Amygdala (tissue), 56 donors: Measurements from ENCODE around the gene EXT2.

Source experiments
- DNase-seq, 56 donors: peaks; one replicate each; lab custom pipeline; 2025; lab: John Stamatoyannopoulos, UW

Gene EXT2

GRCh38 chr11:44128729-44129128 lies 33.3 kb downstream of the EXT2 start:
- DNase-seq: no peak

GRCh38 chr11:44130751-44131150 lies 35.3 kb downstream of the EXT2 start:
- DNase-seq: peak in 3 of 56 donors; percentile 0 to 3 (median 2)

- DNase-seq: peak in 2 of 56 donors; percentile 13 to 29
Observed at GRCh38 chr11:44133335-44133946, 38.0 kb downstream of the EXT2 start.

DNA sequence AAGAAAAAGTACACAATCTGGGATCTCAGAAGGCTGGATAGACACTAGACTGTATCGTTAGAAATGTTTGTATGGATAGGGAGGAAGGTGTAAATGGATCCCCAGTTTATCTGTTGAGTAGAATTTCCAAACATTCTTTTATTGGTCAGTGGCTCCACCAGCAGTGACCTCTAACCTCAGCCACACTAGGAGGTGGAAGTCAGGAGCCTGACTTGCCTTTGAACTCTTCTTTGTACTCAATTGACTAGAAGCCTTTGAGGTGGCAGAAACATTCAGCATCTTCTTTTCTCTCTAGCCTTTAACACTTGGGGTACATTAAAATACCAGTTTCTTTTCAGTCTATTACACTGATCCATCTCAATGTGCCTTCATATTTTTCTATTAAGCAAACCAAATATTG lies 39.1 kb downstream of the EXT2 start:
- no peak for DNase-seq

DNA sequence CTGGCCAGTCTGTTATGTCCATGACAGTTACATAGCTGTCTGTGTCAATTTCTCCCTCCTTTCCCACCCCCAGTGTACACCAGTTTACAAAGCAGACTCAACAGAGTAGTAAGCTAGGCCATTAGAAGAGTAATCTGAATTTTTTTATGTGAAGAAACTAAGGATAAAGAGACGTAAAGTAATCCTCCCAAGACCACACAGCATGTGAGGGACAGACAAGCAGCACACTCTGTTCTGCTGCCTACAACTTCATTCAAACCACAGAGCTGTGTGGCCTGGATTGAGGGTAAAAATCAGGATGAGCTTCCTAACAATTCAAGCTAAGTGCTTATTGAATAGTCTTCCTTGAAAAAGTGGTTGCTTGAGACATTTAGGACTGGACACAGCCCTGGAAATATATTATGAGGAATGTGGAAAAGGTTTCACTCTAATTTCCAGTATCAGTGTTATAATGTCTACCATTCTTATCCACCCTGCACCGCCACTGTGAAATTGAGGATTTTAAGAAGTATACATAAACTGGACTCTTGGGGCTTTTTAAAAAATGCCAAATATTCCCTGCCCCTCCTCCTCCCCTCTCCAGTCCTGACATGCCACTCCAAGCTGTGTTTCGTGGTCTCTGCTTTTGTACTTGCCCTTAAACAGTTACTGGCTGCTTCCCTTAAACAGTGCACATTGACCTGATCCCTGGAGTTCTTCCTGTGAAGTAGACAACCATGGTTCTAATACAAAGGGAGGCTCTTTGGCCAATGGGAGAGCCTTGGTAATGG lies 40.9 kb downstream of the EXT2 start:
- DNase-seq: no peak

DNA sequence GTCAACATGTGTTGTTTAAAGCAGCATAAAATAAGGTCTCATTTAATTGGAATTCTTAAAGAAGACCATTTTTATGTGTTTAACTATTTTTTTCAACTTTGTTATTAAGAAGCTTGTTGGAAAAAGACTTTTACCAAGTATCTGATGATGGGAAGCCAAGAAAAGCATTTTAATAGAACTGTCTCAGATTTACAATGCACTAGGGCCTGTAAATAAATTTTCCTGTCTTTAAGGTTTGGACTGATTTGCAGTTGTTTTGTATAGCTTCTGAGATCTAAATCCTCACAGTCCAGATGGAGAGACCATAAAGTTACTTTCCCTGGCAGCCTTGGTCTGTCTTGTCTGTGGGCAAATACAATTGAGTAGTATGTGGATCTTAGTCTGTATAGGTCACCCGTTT lies 41.6 kb downstream of the EXT2 start:
- DNase-seq: no peak

DNA sequence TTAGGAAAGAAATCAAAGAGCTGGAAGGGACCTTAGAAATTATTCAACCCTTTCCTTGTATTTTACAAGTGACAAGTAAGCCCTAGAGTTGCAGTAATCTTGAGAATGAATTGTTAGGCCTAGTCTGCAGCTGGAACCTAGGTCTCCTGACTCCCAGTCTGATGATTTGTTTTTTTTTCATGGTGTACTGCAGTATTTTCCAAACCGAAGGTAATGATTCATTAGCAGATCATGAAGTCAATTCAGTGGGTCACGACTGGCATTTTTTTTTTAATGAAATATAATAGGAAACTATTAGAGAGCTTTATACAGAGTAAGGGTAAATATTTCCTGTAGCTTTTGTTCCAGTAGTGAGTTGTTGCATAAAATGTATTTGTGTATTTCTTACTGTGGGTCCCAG lies 42.8 kb downstream of the EXT2 start:
- DNase-seq: no peak

DNA sequence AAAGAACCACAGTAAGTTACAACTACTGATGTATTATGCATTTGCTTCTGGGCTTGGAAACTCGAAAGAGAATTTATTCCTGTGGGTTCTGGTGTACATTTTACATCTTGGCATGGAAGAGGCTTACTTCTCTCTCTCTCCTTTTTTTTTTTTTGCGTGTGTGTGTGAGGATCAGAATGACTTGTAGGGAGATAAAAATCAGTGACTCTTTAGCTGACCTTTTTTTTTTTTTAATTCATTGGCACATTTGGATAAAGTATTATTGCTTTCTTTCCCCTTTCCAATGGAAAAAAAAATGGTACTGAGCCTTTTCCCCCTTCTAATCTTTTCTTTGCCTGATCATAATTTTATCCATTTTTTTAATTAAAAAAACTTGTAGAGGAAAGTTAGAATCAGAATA lies 43.5 kb downstream of the EXT2 start:
- no peak for DNase-seq

- no peak for DNase-seq
Observed at GRCh38 chr11:44139565-44140330, 44.3 kb downstream of the EXT2 start.

- DNase-seq: no peak
Observed at GRCh38 chr11:44140372-44140771, 44.9 kb downstream of the EXT2 start.

DNA sequence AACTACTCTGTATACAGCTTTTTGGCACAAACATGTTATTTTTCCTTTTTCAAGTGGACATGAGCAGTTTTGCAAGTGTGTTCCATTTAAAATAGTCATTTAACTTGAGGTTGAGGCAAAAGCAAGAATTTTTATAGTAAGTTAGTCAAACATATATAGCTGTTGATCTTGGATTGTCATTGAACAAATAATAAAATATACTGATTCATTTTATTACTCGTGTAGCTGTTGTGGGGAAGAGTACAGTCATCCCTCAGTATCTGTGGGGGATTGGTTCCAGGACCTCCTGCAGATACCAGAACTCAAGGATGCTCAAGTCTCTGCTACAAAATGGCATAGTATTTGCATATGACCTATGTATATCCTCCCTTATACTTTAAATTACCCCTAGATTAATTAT lies 45.3 kb downstream of the EXT2 start:
- no peak for DNase-seq

DNA sequence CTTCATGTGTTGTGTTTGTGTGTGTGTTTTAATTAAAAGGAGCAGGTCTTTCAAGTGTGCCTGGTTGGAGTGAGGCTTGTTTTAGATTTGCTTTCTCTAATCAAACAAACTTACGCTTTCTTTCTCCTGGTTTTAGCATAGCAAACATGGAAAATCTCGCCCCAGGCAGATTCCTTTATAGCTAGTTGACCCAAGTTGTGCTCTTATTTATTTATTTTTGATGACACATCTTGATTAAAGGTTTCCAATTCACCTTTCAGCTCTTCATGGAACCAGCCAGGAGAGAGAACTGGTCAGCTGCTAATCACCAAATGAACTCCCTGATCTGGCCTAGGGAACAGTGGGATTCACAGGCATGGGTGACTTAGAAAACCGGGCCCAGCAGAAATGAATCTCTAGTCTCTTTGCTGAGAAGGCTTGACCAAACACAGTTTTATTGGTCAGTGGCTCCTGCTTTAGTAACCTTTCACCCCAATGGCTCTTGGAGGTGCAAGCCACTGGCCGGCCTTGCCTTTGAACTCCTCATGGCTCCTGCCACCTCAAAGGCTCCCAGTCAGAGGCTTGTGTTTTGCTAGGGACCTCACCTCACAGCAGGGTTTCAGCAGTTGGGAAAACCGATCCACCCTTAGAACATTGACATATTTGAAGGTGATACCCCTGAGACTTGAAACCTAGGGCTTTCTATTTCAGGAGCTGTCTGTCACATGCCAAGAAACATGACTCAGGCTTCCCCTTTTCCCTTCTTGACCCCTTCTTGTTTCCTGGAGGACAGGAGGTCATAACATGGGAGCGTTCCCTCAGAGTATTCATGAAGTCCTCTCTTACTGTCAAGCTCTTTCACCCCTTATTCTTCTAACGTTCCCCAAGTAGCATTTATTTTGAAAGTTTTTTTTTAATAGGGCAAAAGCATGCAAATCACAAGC lies 48.8 kb downstream of the EXT2 start:
- DNase-seq: no peak

GRCh38 chr11:44145011-44145775 lies 49.7 kb downstream of the EXT2 start:
- no peak for DNase-seq

DNA sequence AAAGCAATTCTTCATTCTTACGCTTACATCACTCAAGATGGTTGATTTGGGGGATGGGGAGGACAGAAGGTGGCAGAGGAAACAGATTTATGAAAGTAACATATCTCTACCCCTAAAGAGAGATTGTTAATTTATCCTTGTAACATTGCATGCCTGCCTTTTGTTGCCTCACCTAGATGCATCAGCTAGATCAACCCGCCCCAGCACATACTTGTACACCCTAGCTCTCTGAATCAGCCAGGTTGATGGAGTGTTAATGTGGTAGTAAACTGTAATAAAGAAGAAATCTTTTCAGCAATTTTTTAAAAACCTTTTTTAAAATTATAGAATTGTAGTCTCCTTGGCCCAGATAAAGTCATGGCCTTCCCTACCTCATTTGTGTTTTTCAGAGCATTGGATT lies 51.5 kb downstream of the EXT2 start:
- no peak for DNase-seq

GRCh38 chr11:44147751-44148150 lies 52.3 kb downstream of the EXT2 start:
- no peak for DNase-seq

DNA sequence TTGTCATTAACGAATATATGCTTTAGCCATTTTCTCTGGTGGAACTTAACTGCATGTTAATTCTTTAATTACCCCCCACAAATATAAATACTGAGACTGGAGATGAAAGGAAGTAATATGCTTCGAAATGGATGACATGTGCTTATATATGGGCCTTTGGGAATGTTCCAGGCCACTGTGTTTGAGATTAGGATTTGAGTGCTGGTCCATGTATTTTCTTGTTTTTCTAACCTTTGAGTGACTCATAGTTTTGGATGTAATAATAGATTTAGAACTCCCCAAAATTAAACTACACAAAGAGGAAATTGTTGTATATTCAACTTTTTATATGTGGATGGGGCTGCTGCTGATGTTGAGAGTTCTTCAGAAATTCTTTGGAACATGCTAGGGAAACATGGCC lies 54.2 kb downstream of the EXT2 start:
- DNase-seq: no peak

DNA sequence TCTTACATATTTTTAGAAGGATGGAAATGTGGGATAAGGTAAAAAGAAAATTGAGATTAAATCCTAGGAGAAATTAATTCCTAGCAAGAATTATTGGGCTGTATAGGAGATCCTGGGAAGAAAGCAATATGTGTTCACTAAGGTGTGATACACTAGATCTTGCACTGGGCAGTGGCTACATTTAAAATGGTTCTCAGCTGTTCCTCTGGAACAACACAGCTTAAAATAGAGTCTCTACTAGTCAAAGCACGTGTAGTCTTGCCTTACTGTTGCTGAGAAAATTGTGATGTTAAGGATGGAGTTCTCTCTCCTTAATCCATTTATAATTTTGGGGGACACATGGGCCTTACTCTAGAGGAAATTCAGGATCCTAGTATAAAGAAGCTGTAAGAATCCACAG lies 54.9 kb downstream of the EXT2 start:
- DNase-seq: no peak

DNA sequence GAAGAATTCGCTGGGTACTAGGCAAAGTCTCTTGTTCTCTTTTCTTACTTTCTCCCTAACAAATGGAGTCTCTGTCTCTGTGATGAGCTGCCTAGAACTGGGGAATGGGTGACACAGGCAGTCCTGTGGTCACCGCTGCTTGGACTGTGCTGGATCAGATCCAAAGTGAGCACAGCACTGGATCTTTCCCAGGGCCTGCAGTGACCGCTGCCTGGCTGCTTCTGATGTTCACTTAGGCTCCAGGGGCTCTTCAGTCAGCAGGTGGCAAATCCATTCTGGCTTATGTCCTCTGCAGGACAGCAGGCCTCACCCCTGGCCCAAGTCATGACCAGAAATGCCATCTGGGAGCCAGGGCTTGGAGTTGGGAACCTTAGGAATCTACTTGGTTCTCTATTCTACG lies 61.5 kb downstream of the EXT2 start:
- DNase-seq: no peak

GRCh38 chr11:44158384-44158783 lies 62.9 kb downstream of the EXT2 start:
- no peak for DNase-seq
